HG02798 (cell line): ENCODE data around the gene RNPEPL1.

Source experiments
- ATAC-seq: cut with Tn5 transposase; IDR thresholded peaks from one replicate; pipeline ENCODE4 v1.9.1; 2021; ENCODE audit warnings: mild to moderate bottlenecking; ENCODE audit not compliant: unreplicated experiment, poor library complexity

Gene RNPEPL1

DNA sequence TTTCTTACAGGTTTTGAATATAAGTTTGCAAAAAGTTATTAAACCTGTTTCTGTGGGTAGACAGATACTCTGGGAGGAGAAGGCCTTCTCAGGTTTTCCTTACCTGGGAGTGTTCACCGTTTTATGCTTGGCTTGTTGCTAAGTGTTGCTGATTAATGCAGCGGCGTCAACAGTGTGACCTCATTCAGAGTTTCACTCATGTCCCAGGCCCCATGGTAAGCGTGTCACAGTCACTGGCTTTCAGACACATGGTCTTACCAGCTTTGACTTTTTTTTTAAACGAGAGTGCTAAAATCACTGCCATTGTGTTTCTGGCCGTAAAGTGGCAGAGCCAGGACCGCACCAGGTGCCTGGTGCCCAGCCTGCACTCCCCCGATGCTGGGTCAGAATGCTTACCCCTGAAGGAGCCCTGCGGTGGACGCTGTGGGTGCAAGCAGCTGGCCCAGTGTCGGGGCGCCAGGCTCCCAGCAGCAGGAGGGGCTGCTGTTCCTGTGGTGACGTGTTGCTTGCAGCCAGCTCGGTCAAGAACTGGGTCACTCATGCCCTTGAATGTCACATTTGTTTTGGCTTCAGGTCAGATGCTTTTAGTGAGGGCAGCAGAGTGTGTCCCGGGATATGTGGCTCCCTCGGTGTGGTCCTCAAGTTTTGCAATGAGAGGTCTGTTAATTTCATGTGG, 21.7 kb downstream of the RNPEPL1 start:
- ATAC-seq = no peak

DNA sequence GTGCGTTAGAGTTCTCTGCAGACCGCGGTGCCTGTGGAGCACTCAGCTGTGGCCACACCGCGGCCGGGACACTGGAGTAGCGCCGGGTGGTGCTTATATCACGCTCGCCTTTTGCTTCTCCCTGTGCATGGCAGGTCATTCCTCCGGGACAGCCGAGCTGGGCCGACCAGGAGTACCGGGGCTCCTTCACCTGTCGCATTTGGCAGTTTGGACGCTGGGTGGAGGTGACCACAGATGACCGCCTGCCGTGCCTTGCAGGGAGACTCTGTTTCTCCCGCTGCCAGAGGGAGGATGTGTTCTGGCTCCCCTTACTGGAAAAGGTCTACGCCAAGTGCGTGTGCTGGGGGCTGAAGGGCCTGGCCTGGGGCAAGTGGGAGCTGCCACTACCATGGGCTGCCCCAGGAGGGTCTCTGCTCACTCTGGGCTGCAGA, 22.4 kb downstream of the RNPEPL1 start:
- ATAC-seq = no peak

DNA sequence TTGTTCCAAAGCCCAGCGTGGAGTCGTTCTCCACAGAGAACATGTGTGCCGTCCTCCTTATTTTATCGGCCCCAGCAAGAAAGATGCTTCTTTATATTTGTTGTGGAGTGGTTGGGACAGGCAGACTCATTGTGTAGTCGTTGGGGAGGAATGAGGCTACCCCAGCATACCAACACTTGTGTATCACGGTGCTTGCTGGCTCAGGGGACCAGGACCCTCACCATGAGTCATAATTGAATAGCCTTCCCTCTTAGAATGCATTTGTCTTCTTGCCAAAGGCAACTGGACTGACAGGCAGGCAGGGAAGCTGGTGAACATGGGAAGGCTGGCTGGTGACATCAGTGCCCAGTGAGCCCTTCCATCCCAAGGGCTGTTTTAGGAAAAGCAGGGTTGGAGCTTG, 22.9 kb downstream of the RNPEPL1 start:
- ATAC-seq = no peak

DNA sequence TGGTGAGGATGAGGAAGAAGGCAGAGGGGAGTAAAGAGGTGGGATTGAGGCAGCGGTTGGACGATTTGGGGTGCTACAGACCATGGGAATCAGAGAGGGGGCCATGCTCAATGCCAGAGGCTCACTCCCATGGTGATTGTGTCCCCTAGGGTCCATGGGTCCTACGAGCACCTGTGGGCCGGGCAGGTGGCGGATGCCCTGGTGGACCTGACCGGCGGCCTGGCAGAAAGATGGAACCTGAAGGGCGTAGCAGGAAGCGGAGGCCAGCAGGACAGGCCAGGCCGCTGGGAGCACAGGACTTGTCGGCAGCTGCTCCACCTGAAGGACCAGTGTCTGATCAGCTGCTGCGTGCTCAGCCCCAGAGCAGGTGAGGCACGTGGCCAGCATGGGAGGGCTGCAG, 23.5 kb downstream of the RNPEPL1 start:
- ATAC-seq = no peak

DNA sequence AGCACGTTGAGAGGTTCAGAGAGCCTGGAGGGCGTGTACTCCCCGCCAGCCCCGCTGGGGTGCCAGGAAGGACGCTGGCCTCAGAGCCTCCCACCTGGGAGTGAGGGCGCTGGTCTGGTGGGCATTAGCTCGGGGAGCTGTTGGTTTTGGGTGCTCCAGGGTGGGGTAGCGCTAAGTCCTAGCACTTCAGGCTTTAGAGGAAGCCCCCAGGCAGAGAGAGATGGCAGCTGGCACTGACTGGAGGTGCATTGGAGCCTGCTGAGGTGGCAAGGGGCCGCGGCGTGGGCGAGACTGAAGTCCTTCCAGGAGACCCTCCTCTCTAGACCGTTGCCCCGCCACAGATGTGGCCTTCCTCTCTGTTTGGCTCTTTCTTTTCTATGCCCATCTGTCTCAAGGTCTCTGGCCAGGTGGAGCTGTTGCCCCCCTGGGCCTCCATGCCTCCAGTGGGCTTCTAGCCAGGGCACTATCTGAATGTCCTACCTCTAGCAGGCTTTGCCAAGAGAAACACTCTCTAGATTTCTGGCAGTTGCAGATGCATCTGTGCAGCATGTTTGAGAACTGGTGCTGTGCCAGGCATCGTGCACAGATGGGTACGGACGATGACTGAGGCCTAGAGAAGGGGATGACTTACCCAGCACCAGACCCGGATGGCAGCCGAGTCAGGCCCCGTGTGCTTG, 24.9 kb downstream of the RNPEPL1 start:
- ATAC-seq = no peak

DNA sequence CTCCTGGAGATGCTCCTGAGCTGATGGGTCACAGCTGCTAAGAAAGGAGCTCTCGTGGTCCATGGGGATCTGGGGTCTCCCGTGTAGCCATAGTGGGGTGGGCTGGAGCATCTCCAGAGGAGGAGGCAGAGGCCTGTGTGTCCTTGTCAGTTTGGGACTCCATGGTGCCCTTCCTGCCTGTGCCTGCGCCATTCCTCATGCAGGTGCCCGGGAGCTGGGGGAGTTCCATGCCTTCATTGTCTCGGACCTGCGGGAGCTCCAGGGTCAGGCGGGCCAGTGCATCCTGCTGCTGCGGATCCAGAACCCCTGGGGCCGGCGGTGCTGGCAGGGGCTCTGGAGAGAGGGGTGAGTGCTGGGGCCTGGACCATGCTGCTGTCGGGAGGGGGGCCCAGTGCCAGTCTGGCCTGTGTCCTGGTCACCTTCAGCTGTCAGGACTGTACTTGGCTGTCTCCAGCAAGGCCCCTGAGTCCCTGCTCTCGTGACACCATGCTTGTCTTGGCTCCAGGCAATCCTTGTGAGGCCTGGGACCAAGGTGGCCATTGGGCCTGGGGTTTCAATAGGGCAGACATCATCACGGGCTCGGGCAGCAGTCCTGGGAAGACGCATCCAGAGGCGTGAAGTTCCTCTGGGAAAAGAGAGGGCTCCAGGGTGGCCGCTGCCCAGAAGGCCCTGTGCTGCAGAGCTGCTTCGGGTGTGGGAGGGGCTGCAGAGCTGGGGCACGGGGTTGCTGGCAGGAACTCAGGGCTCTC, 25.6 kb downstream of the RNPEPL1 start:
- no peak for ATAC-seq

DNA sequence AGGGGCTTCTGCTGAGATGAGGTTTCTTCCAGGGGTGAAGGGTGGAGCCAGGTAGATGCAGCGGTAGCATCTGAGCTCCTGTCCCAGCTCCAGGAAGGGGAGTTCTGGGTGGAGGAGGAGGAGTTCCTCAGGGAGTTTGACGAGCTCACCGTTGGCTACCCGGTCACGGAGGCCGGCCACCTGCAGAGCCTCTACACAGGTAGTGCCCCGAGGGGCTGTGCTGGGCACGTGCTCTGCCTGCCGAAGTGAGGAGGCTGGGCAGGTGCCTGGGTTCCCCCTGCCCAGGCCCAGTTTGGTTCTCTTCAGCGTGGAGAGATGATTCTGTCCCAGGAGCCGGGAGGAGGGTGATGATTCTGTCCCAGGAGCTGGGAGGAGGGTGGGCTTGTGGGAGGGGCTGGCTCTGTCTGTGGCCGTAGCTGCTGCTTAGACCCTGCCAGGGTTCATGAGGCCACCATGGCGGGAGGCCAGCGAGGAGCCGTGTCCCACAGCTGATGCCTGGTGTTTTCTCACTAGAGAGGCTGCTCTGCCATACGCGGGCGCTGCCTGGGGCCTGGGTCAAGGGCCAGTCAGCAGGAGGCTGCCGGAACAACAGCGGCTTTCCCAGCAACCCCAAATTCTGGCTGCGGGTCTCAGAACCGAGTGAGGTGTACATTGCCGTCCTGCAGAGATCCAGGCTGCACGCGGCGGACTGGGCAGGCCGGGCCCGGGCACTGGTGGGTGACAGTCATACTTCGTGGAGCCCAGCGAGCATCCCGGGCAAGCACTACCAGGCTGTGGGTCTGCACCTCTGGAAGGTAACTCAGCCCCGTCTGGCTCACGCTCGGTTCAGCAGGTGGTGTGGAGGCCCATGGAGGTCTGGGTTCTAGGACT, 26.5 kb downstream of the RNPEPL1 start:
- ATAC-seq = no peak

DNA sequence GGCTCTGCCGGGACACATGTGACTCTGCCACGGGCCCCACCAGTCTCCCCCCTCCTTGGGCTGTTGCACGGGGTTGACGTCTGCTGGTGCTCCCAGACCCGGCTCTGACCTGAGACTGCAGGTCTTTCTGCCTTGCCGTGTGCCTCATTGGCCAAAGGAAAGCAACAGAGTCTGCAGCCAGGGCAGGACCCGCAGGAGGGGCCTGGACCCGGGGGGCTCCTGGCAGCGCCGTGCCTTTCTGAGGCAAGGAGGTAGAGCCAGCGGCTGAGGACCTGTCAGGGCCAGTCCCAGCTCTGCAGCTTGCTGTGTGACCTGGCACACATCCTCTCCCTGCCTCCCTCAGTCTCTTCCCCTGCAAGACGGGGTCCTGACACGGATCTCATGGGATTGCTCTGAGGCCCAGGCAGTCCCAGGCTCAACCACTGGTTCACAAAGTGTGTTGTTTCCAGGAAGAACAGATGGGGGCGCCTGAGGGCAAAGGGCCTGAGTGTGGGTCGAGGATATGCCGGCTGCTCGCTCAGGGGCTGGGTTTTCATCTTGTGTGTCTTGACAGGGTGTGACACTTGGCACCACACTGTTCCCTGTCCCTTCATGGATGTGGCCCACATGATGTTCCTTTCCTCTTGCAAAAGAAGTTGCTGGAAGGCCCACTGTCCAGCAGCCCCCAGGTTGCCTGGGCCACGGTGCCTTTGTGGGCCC, 27.2 kb downstream of the RNPEPL1 start:
- ATAC-seq = no peak

DNA sequence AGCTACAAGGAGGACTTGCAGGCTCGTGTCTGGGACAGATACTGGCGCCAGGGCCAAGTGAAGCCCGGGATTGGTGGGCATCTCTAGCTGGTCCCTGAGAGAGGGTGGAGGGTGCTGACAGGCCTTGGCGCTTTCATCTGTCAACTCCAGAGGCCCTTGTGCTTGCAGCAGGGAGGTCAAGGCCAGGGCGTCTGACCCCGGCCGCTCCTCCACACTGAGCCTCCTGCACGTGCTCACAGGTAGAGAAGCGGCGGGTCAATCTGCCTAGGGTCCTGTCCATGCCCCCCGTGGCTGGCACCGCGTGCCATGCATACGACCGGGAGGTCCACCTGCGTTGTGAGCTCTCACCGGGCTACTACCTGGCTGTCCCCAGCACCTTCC, 27.8 kb downstream of the RNPEPL1 start:
- no peak for ATAC-seq

DNA sequence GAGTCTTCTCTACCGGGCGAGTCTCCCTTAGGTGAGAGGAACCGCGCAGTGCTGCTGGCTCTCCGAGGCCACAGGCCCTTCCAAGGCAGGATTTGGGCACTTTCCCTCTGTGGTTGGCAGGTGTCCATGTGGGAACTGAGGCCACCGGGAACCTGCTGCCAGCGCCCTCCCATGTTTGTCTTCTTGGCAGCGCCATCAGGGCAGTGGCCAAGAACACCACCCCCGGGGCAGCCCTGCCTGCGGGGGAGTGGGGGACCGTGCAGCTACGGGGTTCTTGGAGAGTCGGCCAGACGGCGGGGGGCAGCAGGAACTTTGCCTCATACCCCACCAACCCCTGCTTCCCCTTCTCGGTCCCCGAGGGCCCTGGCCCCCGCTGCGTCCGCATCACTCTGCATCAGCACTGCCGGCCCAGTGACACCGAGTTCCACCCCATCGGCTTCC, 28.2 kb downstream of the RNPEPL1 start:
- ATAC-seq = no peak

DNA sequence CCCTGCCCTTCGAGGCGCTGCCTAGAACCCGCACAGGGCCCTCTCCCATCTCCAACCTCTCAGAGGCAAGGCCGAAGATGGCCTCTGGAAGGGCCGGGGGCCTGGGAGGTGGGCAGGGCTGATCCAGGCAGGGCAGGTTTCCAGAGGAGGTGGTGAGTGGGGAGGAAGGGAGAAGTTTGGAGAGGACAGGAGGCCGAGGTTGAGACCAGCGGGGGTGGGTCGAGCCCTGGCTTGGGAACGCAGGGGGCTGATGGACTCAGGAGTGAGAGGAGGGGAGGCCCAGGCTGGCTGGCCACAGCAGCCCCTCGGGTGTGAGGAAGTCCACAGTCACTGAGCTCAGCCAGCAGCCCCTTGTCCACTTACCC, 28.8 kb downstream of the RNPEPL1 start:
- ATAC-seq = no peak

DNA sequence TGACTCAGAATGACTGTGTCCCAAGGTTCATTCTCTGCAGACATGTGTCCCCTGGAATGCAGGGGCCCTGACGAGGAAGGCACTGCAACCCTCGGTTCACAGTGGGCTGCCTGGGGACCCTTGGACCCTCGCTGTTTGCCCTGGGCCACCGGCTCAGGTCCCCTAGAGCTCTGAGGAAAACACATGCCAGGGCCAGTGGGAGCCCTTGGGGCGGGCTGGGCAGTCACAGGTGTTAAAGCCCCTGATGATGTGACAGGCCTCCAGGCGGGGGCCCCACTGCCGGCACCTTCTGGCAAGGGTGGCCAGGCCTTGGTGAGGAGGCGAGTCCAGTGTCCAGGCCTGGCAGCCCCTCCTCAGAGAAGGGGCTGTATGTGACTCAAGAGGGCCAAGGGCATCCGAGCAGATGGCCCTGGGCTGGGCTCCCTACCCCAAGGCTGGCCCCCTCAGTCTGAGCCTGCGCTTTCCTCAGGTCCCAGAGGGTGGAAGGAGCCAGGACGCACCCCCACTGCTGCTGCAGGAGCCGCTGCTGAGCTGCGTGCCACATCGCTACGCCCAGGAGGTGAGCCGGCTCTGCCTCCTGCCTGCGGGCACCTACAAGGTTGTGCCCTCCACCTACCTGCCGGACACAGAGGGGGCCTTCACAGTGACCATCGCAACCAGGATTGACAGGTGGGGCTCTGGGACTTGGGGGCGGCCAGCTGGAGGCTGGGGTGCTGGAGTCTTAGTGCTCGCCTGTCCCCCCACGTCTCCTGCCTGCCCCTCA, 29.3 kb downstream of the RNPEPL1 start:
- ATAC-seq = no peak

DNA sequence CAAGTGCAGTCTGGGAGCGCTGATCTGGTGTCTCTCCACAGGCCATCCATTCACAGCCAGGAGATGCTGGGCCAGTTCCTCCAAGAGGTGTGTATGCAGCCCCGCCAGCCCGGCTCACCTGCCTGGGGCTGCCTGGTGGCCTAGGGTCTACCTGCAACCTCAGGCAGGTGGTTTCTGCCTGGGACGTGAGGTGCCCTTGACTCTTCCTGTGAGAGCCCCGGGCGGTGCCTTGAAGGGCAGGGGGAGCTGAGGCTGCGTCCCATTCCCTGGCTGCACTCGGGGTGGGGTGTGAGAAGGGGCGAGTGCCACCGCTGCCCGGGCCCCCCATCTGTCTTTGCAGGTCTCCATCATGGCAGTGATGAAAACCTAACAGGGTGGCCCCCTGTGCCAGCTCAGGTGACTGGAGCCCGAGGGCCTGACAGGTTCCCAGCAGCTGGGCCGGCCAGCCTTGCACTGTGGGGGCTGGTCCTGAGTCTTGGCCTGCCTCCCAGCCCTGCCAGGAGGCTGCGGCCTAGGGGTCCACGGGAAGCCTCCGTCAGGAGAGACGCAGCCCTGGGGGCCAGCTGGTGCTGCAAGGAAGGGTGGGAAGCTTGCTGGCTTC, 30.1 kb downstream of the RNPEPL1 start:
- no peak for ATAC-seq

DNA sequence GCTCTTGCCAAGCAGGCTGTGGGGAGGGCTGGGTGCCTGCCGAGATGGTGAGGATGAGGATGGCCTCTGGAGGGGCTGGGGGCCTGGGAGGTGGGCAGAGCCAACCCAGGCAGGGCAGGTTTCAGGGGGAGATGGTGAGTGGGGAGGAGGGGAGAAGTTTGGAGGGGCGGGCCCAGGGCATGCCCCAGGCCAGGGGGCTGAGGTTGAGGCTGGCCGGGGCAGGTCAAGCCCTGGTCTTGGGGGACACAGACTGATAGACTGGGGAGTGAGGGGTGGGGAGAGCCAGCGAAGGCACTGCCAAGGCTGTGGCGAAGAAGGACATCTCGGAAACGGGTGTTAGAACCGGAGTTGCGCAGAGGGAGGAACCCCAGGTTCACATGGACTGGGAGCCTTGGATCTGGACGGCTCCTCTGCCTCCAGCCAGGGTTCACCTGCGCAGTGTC, 30.9 kb downstream of the RNPEPL1 start:
- no peak for ATAC-seq

DNA sequence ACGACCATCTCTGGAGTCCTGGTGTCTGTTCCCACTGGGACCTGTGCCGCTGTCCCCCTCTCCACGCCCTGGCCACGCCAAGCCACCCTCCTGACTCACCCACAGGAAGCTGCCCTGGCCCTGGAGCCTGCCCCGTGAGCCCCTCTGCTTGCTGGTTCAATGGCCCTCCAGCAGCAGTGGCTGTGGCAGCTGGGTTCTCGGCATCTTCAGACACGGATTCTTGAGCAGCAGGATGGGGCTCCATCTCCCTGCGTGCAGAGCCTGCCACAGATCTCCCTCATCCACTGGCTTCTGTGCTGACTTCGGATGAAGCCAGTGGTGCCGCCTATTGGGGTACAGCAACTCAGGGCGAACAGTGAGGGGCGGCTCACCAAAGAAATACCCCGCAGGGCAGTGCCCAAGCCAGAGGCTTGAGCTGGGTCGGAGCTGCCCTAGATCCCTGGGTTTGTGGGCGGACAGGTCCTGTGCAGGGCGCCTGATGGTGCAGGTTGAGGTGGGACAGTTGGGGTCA, 32.2 kb downstream of the RNPEPL1 start:
- no peak for ATAC-seq

DNA sequence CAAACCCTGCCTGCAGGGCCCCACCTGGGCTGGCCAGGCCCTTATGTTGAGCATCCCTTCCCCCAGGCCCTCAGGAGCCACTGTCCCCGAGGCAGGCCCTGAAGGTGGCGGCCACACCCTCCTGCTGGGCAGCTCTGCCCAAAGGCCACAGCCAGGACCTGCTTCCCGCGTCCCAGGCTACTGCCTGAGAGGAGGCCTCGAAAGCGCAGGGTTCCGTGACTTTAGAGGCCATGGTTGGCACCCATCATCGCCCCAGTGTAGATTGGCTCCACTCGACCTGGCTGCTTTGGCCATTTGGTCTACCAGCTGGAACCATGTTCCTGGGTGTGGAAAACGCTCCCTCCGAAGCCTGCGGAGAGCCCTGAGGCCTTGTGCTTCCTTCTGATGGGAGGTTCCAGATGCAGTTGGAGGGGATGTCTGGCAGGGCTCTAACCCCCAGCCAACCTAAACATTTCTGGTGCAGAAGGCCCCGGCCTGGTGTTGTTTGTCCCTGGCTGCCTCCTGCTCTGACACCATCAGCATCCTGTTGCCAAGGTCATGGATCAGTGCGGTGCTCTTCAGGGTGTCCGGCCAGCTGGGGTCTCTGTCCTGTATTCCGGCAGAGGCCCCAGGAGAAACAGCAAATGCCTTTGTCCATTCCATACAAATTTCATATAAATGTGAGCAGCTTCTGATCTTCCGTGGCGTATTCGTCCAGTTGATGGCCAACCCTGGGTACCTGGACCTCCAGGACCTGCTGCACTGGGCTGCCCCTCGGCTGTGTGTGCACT, 33.0 kb downstream of the RNPEPL1 start:
- no peak for ATAC-seq

DNA sequence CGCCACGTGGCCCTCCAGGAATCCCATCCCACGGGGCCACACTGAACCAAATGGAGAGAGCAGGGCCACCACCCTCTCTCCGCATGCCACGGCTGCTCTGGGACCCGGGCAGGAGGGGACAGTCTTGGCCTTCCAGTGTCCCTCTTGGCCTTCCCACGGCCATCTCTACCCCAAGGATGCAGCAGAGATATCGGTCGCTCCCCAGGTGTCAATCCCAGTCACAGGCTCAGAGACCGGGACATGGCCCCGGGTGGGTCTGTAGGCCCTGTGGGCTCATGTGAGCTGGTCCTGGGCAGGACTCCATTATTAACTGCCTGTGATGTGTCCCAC, 33.5 kb downstream of the RNPEPL1 start:
- ATAC-seq = no peak
